ENCODE results near the gene TMEM235.

- TF ChIP-seq CTCF (IDR thresholded peaks at IDR 0.05 in 8 of 11, conservative IDR thresholded peaks at IDR 0.05 in 3 of 11) (no peak), POLR2AphosphoS5 (IDR thresholded peaks at IDR 0.05) (no peak), POLR2A (IDR thresholded peaks at IDR 0.05) (no peak)
Observed at GRCh38 chr17:78240839-78241238, 9.4 kb downstream of the TMEM235 start.
